GM19023 (cell line): ENCODE results near the gene NFATC4.
"Not testable (repeated sequence)": the region's sequence is repeated elsewhere in the genome, so short reads cannot be mapped to it uniquely, and the experiment has no call there.

Source experiments
- ATAC-seq: cut with Tn5 transposase; IDR thresholded peaks from one replicate; pipeline ENCODE4 v1.9.1; 2021; ENCODE audit warnings: mild to moderate bottlenecking, moderate library complexity; ENCODE audit not compliant: unreplicated experiment

Gene NFATC4

DNA sequence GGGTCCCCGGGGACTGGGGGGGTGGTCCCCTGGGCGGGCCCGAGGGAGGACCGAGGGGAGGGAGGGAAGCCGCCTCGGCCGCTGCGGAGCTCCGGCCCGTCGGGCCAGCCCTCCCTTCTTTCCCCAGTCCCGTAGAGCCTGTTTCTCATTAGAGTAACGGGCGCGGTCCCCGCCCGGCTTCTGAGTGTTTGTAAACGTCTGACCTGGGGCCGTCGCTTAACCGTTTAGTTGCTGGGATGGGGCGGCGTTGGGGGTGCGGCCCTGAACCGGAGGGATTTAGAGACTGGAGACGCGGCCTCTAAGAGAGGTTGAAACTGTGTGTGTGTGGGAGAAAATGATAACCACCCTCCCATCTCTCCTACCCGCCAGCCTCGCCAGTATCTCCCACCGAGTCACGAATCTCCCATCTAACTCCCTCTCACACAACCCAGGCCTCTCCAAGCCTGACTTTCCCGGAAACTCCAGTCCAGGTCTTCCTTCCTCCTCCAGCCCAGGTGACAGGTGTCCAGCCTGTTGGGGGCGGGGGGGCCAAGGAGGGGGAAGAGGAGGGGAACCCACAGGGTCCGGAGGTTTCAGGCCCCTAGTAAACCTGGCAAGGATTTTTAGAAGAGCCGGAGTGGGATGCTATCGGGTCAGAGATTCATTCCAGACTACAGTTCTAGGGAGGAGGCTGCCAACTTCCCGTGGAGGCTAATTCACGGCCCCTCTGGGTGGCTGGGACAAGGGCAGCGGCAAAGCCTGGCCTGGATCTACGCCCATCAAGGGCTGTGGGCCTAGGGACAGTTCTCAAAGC lies 1.1 kb upstream of the NFATC4 start:
- peak; percentile 59 for ATAC-seq

DNA sequence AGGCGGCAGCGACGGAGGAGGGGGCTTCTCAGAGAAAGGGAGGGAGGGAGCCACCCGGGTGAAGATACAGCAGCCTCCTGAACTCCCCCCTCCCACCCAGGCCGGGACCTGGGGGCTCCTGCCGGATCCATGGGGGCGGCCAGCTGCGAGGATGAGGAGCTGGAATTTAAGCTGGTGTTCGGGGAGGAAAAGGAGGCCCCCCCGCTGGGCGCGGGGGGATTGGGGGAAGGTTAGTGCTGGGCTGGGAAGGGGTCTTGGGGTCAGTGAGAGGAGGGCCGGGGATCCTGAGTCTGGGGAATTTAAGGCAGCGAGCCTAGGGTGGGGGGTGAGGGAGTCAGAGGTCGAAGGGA lies 203 bp downstream of the NFATC4 start:
- no peak for ATAC-seq

DNA sequence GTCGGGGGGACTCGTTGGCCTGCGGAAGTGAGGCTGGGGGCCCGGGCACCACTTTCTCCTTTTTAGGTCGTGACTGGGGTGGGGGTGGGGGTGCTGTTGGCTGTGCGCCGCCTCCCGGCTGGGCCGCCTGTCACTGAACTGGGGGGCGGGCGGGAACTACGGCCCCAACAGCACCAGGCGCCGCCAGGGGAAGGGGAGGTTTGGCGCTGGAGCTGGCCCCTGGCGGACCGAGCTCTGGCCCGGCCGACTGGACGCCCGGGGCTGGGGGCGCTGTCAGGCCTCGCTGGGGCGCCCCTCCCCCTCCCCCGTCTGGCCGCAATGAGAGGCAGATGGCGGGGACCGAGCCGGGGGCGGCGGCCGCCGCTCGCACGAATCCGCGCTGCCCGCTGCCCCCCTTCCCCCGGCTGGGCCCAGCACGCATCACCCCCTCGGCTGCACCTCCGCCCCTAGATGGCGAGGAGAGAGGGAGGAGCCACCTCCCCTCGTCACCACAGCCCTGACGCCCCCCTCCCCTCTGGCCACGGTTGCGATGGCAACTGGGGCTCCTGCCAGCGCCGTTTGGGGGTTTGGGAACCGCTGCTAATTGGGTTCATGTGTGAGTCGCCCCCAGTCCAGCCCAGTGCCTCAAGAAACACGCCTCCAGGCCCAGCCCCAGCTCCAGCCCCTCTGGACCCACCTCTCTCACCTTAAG lies 723 bp downstream of the NFATC4 start:
- no peak for ATAC-seq

DNA sequence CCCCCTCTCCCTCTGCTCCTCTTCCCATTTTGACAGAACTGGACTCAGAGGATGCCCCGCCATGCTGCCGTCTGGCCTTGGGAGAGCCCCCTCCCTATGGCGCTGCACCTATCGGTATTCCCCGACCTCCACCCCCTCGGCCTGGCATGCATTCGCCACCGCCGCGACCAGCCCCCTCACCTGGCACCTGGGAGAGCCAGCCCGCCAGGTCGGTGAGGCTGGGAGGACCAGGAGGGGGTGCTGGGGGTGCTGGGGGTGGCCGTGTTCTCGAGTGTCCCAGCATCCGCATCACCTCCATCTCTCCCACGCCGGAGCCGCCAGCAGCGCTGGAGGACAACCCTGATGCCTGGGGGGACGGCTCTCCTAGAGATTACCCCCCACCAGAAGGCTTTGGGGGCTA lies 1.5 kb downstream of the NFATC4 start:
- no peak for ATAC-seq

DNA sequence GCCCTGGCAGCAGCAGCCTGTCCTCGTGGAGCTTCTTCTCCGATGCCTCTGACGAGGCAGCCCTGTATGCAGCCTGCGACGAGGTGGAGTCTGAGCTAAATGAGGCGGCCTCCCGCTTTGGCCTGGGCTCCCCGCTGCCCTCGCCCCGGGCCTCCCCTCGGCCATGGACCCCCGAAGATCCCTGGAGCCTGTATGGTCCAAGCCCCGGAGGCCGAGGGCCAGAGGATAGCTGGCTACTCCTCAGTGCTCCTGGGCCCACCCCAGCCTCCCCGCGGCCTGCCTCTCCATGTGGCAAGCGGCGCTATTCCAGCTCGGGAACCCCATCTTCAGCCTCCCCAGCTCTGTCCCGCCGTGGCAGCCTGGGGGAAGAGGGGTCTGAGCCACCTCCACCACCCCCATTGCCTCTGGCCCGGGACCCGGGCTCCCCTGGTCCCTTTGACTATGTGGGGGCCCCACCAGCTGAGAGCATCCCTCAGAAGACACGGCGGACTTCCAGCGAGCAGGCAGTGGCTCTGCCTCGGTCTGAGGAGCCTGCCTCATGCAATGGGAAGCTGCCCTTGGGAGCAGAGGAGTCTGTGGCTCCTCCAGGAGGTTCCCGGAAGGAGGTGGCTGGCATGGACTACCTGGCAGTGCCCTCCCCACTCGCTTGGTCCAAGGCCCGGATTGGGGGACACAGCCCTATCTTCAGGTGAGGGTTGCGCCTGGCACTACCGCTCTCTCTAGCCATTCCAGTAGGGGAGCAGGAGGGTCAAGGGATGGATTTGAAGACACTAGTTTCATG lies 2.1 kb downstream of the NFATC4 start:
- ATAC-seq, result no peak

DNA sequence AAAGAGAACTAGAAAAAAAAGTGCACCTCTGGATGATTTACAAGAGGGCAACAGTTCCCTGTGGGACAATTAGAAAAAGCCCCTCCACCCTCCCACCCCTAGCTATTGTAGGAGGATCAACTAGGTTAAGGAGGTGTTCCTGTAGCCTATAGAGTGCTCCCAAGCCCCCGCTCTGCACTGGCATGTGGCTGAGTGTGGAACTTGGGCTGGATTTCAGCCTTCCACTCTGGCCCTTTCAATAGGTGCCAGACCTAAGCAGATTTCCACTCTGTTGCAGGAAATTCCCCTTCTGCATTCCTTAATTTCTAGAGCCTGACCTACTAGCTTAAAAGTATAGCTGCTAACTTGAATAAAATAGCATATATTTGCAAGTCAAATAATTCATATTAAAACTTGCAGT lies 2.8 kb downstream of the NFATC4 start:
- ATAC-seq, result no peak

DNA sequence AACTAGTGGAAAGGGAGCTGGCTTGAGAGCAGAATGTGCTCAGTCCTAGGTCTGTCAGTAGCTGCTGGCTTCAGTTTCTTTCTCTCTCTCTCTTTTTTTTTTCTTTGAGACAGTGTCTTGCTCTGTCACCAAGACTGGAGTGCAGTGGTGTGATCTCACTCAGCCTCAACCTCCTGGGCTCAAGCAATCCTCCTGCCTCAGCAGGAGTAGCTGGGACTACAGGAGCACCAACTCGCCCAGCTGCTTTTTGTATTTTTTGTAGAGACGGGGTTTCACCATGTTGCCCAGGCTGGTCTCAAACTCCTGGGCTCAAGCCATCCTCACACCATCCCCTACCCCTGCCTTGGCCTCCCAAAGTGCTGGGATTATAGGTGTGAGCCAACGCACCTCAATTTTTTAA lies 3.6 kb downstream of the NFATC4 start:
- not testable (repeated sequence) for ATAC-seq

DNA sequence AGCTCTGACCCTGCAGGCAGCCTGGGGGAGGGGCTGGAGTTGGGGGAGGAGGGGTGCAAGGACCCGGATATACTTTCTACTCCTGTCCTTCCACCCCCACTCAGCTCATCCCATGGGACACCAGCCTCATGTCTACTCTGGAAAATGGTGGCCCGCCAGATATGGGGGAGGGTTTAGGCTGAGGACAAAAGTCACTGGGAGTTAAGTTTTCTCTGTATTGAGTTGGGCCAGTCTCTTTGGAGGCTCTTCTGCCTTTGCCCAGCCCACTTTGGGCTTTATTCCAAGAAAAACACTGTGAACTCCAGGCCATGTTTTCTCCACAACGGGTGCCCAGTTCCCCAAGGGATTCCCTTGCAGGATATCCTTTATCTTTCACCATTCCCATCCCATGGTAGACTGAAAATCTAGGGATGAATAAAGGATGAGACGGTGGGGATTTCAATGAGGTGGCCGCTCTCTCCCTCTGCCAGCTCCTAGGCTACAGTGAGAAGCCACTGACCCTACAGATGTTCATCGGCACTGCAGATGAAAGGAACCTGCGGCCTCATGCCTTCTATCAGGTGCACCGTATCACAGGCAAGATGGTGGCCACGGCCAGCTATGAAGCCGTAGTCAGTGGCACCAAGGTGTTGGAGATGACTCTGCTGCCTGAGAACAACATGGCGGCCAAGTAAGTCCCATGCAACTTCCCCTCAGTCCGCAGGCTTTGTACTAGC lies 4.9 kb downstream of the NFATC4 start:
- no peak for ATAC-seq

DNA sequence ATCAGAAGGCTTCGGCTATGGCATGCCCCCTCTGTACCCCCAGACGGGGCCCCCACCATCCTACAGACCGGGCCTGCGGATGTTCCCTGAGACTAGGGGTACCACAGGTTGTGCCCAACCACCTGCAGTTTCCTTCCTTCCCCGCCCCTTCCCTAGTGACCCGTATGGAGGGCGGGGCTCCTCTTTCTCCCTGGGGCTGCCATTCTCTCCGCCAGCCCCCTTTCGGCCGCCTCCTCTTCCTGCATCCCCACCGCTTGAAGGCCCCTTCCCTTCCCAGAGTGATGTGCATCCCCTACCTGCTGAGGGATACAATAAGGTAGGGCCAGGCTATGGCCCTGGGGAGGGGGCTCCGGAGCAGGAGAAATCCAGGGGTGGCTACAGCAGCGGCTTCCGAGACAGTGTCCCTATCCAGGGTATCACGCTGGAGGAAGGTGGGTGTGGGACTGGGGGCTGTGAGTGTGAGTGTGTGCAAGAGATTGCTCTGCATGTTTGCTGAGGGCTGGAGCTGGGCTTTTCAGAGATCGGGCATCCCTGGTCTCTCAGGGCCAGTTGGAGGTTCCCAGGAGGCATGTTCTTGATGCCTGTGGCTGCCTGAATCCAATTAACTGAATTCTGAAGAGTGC lies 8.6 kb downstream of the NFATC4 start:
- no peak for ATAC-seq

DNA sequence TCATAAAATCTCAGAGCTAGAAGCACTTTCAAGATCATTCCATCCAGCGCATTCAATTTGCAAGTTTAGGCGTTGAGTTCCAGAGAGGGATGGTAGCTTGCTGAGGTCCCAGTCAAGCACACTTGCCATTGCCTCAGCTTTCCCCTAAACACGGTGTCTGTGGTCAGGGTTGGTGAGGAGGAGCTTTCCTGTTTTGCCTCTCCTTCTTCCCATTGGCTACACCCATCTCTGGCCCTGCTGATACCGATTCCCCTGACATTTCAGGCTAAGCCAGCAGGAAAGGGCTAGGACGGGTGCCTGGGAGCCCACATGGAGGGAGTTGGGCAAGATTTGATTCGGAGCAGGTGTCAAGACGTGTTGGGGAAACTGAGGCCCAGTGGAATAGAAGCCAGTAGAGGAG lies 9.1 kb downstream of the NFATC4 start:
- ATAC-seq, result no peak

DNA sequence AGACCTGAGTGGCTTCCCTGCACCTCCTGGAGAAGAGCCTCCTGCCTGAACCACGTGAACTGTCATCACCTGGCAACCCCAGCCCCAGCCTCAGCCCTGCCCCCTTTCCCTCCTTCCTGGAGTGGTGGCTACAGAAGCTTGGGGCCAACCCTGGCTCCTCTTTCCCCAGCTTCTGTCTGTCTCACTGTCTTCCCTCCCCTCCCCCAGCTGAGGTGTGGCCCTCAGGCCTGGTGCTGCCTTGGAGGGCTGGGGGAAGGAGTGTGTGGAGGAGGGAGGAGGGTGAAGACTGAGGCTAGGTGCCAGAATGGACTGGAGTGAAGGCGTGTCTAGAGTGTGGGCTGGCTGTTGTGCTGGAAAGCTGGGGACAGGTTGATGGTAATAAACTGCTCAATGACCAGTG lies 9.7 kb downstream of the NFATC4 start:
- ATAC-seq, result no peak

DNA sequence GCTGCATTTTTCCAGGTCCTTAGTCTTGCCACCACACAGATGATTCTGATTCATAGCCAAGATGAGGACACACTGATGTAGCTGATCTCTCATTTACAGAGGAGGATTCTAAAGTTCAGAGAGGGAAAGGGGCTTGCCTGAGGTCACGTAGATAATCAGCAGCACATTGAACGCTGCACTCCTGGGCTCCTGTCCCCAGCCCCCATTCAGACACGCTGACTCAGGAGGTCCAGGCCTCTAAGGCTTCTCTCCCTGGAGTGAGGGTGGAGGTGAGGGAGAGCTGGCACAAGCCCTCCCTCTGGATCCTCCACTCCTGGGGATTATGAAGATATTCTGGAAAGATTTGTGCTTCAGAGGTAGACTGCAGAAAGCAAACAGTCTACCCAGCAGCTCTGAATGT lies 10.3 kb downstream of the NFATC4 start:
- ATAC-seq, result no peak

DNA sequence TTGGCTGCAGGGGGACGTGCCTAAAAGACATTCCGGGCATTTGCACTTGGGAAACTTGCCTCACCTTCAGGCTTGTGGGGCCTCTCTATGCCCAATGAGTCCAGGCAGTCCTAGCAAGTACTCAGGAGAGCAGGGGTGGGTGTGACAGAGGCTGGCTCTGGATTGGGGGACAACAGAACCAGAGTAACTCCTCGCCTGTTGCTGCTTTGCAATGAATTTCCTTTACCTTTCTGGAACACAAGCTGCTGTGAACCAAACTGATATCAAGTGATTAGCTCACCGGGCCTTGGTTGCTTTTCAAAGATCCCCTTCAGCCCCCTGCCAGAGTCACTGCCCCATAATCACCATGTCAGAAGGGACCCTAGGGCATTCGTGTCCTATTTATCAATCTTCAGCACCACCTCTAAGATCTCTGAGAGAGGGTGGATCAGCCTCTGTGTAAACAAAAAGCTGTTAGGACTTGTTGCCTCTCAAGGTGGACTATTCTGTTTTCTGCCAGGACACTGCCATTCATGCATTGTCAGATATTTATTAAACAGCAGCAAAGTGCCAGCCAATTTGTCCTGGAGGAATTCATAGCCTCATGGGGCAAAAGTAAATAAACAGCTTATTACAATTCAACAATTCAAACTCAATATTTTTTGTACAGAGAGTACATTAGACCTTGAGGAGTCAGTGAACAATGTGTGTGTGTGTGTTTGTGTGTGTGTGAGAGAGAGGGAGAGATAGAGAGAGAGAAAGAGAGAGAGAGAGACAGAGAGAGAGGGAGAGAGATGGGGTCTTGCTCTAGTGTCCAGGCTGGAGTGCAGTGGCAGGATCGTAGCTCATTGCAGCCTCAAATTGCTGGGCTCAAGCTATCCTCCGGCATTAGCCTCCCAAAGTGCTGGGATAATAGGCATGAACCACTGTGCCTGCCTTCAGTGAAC lies 11.3 kb downstream of the NFATC4 start:
- no peak for ATAC-seq

DNA sequence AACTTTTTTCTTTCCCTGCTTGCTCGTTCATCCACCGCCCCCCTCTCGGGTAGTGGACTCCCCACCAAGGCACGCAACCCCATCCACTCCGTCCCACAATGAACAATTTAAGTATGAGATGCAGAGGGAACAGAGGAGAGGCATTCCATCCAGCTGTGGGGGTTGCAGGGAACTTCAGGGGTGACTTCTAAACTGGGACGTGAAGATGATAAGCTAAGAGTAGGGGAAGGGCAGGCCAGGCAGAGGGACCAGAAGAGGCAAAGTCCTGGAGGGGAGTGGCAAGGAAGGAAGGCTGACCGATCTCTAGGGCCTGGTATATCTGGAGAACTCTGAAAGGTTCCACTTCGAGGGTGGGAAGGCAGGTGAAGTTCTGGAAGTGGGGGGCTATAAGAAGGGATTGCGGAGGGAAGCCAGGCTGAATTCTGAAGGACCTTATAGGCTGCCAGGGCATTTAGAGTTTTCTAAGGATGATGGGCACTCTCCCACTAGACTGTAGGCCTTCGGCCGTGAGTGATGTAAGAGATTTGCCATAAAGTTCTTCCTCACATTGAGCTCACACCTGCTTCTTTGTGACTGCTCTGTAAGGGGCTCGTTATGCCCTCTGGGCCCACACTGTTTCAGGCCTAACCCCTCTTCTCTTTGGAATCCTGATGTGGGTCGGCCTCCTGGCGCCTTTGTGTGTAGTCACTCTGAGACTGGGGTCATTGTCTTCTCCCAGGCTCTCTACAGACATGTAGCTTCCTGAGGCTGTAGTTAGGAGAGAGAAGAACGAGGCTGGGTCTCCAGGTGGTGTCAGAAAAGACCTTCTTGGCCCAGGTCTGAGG lies 12.1 kb downstream of the NFATC4 start:
- ATAC-seq, result no peak

DNA sequence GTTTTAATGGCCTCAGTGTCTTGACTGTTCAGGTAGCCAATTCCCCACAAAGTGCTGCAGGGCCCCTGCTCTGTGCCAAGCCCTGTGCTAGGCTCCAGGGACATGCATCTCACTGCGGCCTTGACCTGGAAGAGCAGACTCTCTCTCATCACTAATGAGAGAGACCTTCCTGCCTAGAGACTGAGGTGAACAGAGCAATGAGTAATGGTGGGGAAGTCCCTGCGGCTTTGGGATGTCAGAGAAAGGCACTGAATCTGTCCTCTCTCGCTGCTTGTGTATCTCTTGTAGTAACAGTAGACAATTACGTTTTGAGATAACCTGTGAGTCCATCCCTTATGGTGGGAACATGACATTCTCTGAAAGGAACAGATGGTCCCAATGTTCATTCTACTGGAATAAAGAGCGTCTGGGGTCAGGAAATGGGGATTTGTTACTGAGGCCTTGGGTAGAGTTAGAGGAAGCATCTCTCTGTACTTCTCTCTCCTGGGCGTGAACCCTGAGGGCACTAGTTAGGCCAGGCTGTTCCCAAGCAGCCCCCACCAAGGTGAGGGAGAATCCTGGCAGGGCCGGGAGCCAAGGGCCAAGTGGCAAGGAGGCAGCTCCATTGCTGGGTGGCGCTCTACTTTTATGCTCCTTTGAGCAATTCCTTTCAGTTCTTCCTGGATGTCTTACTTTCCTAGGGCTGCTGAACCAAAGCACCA lies 13.5 kb downstream of the NFATC4 start:
- ATAC-seq, result no peak

DNA sequence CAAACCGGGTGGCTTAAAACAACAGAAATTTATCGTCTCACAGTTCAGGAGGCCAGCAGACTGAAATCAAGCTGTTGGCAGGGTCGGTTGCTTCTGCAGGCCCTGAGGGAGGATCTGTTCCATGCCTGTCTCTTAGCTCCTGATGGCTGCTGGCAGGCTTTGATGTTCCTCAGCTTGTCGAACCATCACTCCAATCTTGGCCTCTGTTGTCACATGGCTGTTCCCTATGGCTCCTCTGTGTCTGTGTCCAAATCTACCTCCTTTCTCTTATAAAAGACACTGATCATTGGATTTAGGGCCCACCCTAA lies 14.0 kb downstream of the NFATC4 start:
- no peak for ATAC-seq

DNA sequence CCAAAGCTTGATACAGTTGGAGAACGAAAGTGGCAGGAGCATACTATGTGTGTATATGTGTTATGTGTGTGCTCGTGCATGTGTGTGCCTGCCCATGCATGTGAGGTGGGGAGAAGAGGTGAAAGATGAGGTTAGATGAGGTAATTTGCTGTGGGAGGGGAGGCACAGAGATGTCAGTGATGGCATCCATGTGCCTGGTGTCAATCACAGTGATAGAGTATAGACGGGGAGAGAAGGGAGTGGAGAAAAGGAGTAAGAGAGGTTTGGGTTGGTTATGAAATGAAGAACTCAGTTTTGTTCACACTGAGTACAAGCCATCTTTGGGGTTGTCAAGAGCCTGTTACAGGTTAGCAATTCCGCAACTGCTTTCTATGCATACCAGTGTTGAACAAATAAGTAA lies 16.2 kb downstream of the NFATC4 start:
- ATAC-seq, result no peak

DNA sequence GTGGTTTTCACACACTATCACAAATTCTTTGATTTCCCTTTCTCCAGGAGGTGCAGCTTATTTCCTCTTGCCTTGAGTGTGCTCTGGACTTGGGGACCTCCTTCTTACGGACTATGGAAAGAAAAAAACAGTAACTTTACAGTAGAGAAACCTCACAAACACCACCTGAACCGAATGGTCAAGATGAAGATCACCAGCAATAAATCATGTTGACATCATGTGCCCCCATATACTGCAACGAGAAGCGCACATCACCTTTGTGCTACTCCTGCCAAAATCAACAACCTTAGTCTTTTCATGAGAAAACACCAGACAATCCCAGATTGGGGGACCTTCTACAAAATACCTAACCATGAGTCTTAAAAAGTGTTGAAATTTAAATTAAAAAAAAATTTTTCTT lies 17.5 kb downstream of the NFATC4 start:
- ATAC-seq, result no peak

DNA sequence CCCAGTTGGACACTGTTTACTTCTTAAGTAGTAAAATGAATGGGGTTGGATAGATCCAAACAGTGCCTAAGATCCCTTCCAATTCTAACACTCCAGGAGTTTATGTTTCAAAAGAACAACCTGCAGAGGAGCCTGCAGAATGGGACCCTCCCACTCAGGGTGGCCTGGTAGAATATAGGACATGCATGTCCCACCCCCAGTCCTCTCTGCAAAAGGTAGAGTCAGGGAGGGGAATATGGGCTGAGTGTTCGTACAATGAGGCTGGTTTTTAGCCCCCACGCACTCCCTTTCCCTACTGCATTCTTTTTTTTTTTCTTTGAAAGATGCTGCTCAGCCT lies 19.0 kb downstream of the NFATC4 start:
- no peak for ATAC-seq
